Activated CD4-positive, alpha-beta T cell treated with anti-CD3 and anti-CD28 coated beads for 48 hours (primary cell): Measurements from ENCODE around the gene AGO1.
A peak's percentile ranks its signal among the peaks of the same experiment; 100 is the strongest.
"Not testable (repeated sequence)": the region's sequence is repeated elsewhere in the genome, so short reads cannot be mapped to it uniquely, and the experiment has no call there.

ENCODE experiments used
- DNase-seq: peaks from one replicate; pipeline ENCODE4 v3.0.0-alpha.2; 2020

AGO1 gene

GRCh38 chr1:35870651-35871309 is 12.2 kb upstream of the AGO1 start:
- DNase-seq: no peak

- no peak for DNase-seq
These were observed 9.7 kb upstream of the AGO1 start for GRCh38 chr1:35873243-35873750.

- not testable (repeated sequence) for DNase-seq
These were observed 8.9 kb upstream of the AGO1 start for GRCh38 chr1:35874115-35874514.

DNA sequence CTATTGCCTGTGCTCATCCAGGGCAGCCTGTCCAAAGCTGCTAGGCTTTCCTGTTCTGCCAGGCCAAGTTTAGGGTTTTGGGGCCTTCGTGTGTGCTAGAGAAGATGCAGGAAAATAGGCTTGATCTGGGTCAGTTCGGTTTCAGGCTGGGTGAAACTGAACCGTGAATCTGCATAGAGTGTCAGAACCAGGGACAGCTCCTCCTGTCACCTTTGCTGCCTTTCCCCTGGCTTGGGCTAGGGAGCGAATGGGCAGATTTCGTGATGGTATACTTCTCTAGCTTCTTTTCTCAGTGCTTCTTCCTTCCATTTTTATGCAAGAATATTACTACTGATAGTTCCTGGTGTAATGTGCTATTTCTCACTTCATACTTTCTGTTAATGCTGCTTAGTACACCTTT is 6.0 kb upstream of the AGO1 start:
- no peak for DNase-seq

DNA sequence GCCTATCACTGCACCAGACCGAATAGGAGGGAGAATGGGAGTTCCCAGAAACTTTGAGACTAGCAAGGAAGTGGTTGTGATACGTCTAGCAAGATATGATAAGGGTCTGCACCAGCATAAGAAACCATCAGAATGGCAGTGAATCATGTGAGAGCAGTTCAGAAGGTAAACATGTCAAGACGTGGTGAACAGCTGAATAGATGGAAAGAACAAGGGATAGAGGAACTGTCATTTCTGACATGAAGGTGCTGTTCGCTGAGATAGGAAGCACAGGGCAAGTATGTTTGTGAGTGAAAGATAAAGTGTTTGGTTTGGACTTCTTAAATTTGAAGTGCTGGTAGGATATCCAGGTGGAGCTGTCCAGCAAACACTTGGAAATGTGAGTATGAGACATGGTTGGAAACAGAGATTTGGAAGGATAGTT is 1.1 kb upstream of the AGO1 start:
- no peak for DNase-seq

- no peak for DNase-seq
These were observed 444 bp upstream of the AGO1 start for GRCh38 chr1:35882586-35882944.

DNA sequence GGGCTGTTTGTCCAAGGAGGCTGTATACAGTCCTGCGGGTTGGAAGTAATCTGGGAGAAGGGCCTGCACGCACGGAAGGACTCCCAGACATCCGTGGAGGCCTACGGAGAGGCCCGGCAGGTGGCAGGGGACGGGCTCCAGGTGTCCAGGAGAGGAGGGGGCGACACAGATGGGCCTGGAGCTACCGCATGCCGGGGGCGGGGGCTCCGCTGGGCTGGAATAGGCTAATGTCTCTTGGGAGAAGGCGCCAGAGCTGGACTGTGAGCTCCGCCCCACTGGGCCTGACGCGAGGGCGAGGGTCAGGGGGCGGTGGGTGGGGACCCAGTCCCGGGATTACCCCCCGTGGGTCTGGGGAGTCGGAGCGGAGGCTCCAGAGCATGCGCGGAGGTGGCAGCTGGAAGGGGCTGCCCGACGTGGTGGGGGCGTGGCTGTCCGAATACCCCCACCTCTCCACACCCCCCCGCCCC is 659 bp downstream of the AGO1 start:
- peak; percentile 56 for DNase-seq

DNA sequence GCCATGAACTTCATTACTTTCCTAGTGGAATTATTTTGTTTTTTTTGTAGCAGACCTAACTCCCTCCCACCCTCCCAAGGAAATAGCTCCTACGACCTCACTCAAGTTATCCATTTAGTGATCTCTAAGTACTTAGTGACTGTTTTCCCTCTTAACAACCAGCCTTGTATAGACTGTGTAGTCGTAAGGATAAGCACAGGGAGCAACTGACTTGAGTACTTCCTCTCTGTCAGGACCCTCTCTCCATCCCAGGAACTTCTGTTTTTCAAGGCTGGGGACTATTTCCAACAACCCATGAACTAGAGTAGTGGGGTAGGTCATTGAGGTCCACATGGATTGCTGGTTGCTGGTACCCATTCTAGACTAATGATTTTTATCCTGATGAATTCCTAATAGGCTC is 1.9 kb downstream of the AGO1 start:
- no peak for DNase-seq

GRCh38 chr1:35885961-35886558 is 3.1 kb downstream of the AGO1 start:
- no peak for DNase-seq

DNA sequence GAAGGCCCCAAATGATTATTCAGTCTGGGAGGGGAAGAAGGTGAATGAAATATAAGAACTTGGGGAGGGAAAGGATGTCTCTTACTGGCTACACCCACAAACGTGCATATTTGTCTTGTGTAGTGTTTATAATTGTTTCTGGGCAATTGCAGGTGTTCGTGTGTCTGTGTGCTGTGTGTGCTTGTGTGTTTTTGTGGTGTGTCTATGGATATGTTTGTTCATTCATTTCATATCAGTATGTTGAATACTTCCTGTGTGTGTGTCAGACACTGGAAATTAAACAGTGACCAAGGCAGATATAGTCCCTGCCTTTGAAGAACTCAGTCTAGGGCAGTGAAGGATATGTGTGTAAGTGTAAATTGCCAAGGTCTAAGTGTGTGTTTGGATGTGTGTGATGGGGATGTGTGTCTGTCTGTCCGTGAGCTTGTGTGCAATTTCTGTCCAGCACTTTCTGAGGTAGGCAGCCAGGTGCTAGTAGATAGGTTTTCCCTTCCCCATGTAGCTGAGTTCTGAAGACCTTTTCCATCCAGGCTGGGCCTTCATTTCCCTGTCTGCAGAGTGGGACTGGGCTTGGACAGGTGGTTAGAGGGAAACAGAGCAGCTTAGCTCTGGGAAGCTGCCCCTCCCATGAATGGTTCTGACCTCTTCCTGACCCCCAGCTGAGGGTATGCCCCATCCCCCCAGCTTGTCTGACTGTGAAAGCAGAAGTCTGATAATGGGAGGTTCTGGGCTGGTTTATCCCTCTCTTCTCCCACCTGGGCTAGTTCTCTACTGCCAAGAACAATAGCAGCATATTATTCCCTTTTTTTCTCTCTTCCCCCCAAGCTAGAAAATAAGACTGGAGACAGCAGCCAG is 3.8 kb downstream of the AGO1 start:
- DNase-seq: no peak

DNA sequence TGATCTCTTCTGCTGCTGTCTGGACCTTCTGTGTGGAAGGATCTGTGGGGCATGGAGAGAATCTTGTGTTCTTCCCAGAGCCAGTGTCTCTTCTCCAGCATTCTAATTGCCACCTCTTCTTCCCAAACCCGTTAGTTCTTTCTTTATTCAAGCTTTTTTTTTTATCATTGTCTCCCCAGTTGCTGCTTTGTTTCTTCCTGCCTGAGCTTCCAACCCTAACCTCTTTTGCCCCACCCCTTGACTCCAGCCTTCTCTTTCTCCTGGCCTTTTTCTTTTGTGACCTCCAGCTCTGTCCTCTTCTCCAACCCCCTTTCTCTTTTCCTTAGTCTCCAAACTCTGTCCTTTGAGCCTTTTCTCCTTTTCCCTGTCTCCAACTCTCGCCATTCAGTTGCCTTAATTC is 4.5 kb downstream of the AGO1 start:
- DNase-seq: no peak

DNA sequence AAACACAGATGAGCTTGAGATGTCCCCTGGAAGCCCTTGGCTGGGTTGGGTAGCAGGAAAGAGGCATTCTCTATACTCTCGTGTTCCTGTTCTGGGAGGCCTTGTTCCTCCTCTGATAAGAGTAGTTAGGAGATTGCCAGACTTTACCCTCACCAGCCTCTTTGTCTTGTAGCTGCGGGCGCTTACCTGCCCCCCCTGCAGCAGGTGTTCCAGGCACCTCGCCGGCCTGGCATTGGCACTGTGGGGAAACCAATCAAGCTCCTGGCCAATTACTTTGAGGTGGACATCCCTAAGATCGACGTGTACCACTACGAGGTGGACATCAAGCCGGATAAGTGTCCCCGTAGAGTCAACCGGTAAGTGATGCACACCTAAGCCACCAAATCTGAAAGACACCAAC is 5.2 kb downstream of the AGO1 start:
- no peak for DNase-seq

GRCh38 chr1:35888981-35889380 is 6.0 kb downstream of the AGO1 start:
- not testable (repeated sequence) for DNase-seq

DNA sequence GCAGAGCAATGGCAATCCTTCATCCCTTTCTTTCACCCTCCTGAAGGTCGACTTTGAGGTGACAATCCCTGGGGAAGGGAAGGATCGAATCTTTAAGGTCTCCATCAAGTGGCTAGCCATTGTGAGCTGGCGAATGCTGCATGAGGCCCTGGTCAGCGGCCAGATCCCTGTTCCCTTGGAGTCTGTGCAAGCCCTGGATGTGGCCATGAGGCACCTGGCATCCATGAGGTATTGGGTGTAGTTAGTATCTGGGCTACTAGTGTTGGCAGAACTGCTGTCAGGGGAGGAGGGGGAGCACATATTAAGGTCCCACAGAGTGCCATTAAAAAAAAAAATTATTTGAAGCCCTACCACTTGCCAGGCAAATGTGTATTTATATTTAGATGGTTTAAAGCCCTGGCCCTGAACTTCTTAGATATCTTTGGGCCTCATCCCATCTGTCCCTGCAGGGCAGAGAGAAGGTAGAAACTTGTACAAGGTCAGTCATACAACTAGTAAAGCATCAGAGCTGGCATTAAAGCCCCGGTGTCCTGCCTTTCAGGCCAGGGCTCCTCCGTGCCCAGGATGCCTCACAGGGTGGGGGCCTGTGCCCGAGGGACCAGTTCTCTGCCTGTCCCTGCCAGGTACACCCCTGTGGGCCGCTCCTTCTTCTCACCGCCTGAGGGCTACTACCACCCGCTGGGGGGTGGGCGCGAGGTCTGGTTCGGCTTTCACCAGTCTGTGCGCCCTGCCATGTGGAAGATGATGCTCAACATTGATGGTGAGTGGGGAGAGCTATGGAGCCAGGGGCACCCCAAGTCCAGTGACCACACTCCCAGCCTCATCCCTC is 10.3 kb downstream of the AGO1 start:
- no peak for DNase-seq

GRCh38 chr1:35894183-35894582 is 11.2 kb downstream of the AGO1 start:
- DNase-seq: no peak

DNA sequence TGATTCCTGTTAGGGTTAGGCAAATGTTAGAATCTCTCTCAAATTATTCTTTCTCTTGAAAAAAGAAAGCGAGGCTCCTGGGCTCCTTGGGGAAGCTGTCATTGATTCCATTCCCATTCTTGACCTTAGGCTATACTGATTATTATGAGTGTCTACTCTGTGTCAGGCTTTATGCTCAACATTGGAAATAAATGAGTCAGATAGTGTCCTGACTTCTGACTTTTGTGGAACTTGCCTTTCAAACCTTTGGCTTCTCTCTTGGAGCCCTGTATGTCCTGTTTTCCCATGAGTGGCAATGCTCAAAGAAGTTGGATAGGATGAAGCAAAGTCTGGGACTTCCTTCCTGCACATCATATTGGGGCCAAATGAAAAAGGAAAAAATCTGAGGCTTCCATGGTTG is 11.6 kb downstream of the AGO1 start:
- DNase-seq: no peak

GRCh38 chr1:35899941-35900340 is 16.9 kb downstream of the AGO1 start:
- no peak for DNase-seq

DNA sequence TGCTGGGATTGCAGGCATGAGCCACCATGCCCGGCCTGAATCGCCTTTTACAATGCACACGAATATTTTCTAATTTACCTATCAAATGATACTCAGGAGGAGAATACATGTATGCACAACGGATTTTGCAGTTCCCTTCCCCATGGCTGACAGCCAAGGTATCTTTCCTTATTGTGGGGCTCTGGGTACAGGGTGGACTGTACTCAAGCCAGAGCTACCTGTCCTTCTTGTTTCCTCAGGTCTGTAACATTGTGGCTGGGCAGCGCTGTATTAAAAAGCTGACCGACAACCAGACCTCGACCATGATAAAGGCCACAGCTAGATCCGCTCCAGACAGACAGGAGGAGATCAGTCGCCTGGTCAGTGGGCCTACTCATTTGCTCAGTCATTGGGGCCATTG is 18.2 kb downstream of the AGO1 start:
- no peak for DNase-seq

GRCh38 chr1:35902671-35903070 is 19.7 kb downstream of the AGO1 start:
- DNase-seq: no peak

DNA sequence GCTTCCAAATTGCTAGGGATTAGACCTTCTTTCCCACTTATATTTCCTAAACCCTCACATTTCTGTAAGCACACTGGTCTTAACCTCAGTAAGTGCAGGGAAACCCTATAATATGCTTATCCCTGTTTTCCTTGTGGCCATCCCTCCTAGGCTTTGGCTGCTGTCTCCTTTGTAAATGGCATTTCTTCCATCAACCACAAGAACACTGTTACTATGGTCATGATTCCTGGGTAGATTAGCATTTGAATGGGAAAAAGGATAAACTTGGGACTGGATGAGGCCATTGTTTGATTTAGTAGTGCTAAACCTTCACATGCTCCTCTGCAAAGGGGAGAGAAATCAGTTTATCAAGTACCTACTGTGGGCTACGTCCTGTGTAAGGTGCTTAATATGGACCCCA is 31.7 kb downstream of the AGO1 start:
- DNase-seq: no peak

- no peak for DNase-seq
These were observed 32.7 kb downstream of the AGO1 start for GRCh38 chr1:35915693-35916092.

DNA sequence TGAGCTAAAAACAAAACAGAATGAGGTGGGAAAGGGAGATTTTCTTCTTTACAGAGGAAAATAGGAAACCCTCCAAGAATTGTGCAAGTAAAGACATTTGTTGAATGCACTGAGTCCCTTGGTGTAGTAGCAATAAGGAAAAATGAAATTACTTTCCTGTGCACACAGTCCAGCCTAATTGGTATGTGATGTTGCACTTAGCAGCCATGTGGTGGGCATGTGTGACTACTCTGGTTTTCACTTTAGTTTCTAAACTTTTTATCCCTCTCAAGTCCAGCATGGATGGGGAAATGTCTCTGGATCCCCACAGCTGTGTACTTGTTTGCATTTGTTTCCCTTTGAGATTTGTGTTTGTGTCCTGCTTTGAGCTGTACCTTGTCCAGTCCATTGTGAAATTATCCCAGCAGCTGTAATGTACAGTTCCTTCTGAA is 40.8 kb downstream of the AGO1 start:
- DNase-seq: no peak

GRCh38 chr1:35924838-35925237 is 41.8 kb downstream of the AGO1 start:
- DNase-seq: no peak
